H1 (cell line): Measurements from ENCODE around the gene XPOT. TPM values are rescaled to one million over a fixed set of nuclear protein-coding genes. Genes with fewer than 3 reads are reported as not detected.

Experiments used
- GTF2F1 ChIP-seq: IDR thresholded peaks from 2 replicates; pipeline ENCODE4 v1.6.1; 2012; ENCODE audit warnings: low read depth, low read length, improper control_type of control experiment, borderline replicate concordance
- NRF1 ChIP-seq: IDR thresholded peaks from 2 replicates; pipeline ENCODE4 v1.6.1; 2011; ENCODE audit warnings: mild to moderate bottlenecking, low read depth, low read length, improper control_type of control experiment
- RXRA ChIP-seq: IDR thresholded peaks from 2 replicates; pipeline ENCODE4 v1.6.1; 2011; ENCODE audit warnings: low read depth, mild to moderate bottlenecking, low read length, moderate library complexity; ENCODE audit not compliant: insufficient read depth
- polyA plus RNA-seq, 7 experiments: library from polyadenylated mRNA; depleted of rRNA in 3 of 7; stranded (reverse) in 5 of 7; unstranded in 2 of 7; fragments of >200 nt in 5 of 7; fragments of 200-250 nt in 2 of 7; gene quantifications; 1 replicate in 5 of 7; 2 replicates in 1 of 7; 4 replicates in 1 of 7; pipeline versions ENCODE4 v1.2.1 to v1.2.3, GENCODE V29; 2011 to 2013; ENCODE audit warnings: missing spikeins in 2 of 7, mixed read lengths in 2 of 7
- total RNA-seq: library from RNA; stranded (reverse); fragmentation: NEBNext Ultra II Directional; extraction: Animal tissue kit (Norgen Biotek cat#: 25700); gene quantifications from 2 replicates; pipeline ENCODE4 v1.2.1, GENCODE V29; 2021

XPOT gene
- total and polyA plus RNA-seq, 2 of the 8 experiments (the other 6 are each of a cell fraction or from before 2014, with no cell fraction given) = 38.8 to 176 TPM

DNA sequence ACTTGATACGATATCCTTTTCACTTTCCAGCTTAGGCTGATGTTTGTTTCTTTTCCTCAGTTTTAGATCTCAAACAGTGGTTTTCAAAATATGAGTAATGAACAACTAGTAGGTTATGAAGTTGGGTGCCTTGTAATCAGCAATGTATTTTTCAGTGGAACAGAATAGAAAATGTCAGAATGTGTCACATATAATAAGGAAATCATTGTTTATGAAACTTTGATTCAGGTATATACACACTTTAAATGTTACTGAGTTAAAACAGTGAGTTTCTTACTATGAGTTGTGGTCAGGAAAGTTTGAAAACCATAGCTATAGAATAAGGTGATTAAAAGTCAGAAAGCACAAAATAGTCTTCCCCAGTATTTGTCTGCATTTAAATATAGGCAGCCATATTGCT, 87.5 kb downstream of the XPOT start (continued):
- TF ChIP-seq GTF2F1 (no peak), NRF1 (no peak), RXRA (no peak)
